ENCODE measurements around the gene PPP1R9B. TPM values are rescaled to one million over a fixed set of nuclear protein-coding genes. Genes with fewer than 3 reads are reported as not detected.

The PPP1R9B gene
- total RNA-seq, 1 donor from 2014 or later, result 16.6 TPM

GRCh38 chr17:50168319-50168718 lies 17.8 kb upstream of the PPP1R9B start:
- no peaks in the 10 kb centered on the region for H3K36me3 ChIP-seq (ENCODE audit: control insufficient read depth, insufficient read depth, low read length)

GRCh38 chr17:50167371-50167770 lies 16.9 kb upstream of the PPP1R9B start:
- no peak for TF ChIP-seq CTCF (IDR thresholded peaks at IDR 0.05; ENCODE audit: insufficient read depth, low read length, severe bottlenecking)
- no peaks in the 10 kb centered on the region for H3K36me3 ChIP-seq (ENCODE audit: control insufficient read depth, insufficient read depth, low read length)
- FAIRE-seq (no peak), DNase-seq (ENCODE audit: low read depth) (no peak)
- no peak overlapping the region for H3K4me3 ChIP-seq (ENCODE audit: low read depth, low read length)
- no peaks in the 10 kb centered on the region for H3K27me3 ChIP-seq (ENCODE audit: control insufficient read depth, insufficient read depth, low read length)

More at GRCh38 chr17:50168319-50168718, 17.8 kb upstream of the PPP1R9B start:
- Histone ChIP-seq H3K27me3 (ENCODE audit: control insufficient read depth, insufficient read depth, low read length) (no peaks in the 10 kb centered on the region), H3K4me3 (ENCODE audit: low read depth, low read length) (no peak overlapping the region)
- DNase-seq (ENCODE audit: low read depth) (no peak), FAIRE-seq (no peak)
- no peak for TF ChIP-seq CTCF (IDR thresholded peaks at IDR 0.05; ENCODE audit: insufficient read depth, low read length, severe bottlenecking)

GRCh38 chr17:50166518-50167181 lies 16.2 kb upstream of the PPP1R9B start:
- Histone ChIP-seq H3K27me3 (ENCODE audit: control insufficient read depth, insufficient read depth, low read length) (no peaks in the 10 kb centered on the region), H3K36me3 (ENCODE audit: control insufficient read depth, insufficient read depth, low read length) (no peaks in the 10 kb centered on the region), H3K4me3 (ENCODE audit: low read depth, low read length) (no peak overlapping the region)
- FAIRE-seq (no peak), DNase-seq (ENCODE audit: low read depth) (no peak)
- no peak for TF ChIP-seq CTCF (IDR thresholded peaks at IDR 0.05; ENCODE audit: insufficient read depth, low read length, severe bottlenecking)

- TF ChIP-seq CTCF (IDR thresholded peaks at IDR 0.05; ENCODE audit: insufficient read depth, low read length, severe bottlenecking), result no peak
- FAIRE-seq (no peak), DNase-seq (ENCODE audit: low read depth) (no peak)
- H3K4me3 ChIP-seq (ENCODE audit: low read depth, low read length), result no peak within 1 kb of the TSS
- no peaks in the 10 kb centered on the region for H3K36me3 ChIP-seq (ENCODE audit: control insufficient read depth, insufficient read depth, low read length)
- no peaks in the 10 kb centered on the region for H3K27me3 ChIP-seq (ENCODE audit: control insufficient read depth, insufficient read depth, low read length)
Measured at GRCh38 chr17:50165867-50166517, 15.5 kb upstream of the PPP1R9B start, which contains the start of gene SGCA. TSS of gene SGCA (plus strand) at chr17:50166005. CDS start at chr17:50166041, 36 bp downstream.

GRCh38 chr17:50165466-50165865 lies 15.0 kb upstream of the PPP1R9B start:
- TF ChIP-seq CTCF (IDR thresholded peaks at IDR 0.05; ENCODE audit: insufficient read depth, low read length, severe bottlenecking), result no peak
- no peak overlapping the region for H3K4me3 ChIP-seq (ENCODE audit: low read depth, low read length)
- no peaks in the 10 kb centered on the region for H3K36me3 ChIP-seq (ENCODE audit: control insufficient read depth, insufficient read depth, low read length)

More at GRCh38 chr17:50165466-50165865, 15.0 kb upstream of the PPP1R9B start:
- no peaks in the 10 kb centered on the region for H3K27me3 ChIP-seq (ENCODE audit: control insufficient read depth, insufficient read depth, low read length)
- DNase-seq (ENCODE audit: low read depth), result no peak
- no peak for FAIRE-seq

Measured in bronchial epithelial cell (primary cell).